Stimulated activated CD4-positive, alpha-beta T cell treated with anti-CD3 and anti-CD28 coated beads, TNF-alpha, amount 100 ng/mL, for 24 hours (primary cell): ENCODE measurements around the gene AATK.

ENCODE experiments used
- DNase-seq, 3 experiments: peaks; one replicate each; pipeline ENCODE4 v3.0.0-alpha.2; 2020; ENCODE audit warnings: low read depth in 3 of 3

Gene AATK

DNA sequence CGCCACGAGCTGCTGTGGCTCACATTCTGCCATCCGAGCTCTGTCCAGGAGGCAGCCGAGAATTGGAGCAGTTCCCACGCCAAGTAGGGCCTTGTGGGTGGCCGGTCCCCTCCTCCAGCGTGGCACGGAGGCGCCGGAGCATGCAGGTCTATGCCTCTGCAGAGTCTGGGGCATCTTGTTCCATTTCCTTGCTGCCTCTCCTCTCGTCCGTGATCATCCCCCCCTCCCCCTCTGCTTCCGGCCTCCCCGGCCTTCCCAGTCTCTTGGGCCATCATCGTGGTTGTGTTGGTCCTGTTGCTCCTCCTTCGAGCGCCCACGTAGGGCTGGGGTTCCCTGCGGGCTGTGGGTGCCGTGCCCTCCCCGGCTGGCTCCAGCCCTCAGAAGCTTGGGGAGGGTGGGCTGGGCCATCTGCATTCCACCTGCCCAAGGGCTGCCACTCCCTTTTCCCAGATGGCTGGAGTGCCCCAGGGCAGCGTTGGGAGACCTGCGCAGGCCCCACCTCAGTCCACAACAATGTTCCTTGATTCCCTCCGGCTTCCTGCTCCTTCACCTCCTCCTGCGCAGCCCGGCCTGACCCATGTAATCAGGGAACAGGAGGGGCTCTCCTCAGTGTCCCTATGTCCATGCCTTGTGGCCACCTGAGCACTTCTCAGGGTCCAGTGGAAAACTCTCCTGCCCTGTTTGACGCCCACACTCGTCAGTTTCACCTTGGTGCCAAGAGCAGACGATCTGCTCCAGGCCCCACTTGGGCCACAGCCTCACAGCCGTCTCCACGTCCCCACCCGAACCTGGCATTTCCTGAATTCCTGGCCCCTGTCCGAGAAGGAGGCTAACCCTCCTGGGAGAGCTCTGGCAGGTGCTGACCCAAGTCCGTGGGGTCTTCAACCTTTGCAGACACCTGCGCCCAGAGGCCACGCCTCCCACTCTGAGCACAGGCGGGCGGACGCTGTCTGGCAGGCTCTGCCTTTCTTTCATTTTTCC, 94.0 kb downstream of the AATK start:
- no peak for DNase-seq

DNA sequence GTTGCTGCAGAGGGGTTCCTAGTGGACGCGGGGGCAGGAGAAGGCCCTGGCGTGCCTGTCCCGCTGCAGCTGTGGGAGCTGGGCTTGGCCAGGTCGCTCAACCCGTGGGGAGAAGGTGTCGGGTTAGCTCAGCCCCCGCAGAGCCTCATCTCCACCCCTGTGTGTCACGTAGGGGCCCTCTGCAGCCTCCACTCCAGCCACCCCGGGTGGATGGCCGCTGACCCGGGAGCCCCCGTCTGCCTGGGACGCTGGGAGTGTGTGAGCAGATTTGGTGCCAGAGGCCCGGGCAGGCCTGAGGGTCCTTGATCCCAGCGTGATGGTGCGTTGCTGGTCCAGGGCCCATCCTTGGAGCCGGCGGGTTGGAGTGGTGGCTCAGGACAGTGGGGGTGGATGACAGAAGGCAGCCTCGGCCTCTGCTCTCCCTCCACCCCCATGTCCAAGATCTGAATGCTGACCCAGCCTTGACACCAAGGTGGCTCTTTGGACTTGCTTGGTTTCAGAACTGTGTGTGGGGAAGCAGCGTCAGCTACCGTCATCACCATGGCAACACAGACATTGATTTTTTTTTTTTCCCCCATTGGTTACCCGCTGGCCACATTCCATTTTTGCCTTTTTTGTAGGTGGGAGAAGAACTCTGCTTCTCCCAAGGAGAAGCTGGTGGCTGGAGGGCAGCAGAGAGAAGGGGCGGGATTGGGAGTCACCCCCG, 95.3 kb downstream of the AATK start:
- no peak for DNase-seq

DNA sequence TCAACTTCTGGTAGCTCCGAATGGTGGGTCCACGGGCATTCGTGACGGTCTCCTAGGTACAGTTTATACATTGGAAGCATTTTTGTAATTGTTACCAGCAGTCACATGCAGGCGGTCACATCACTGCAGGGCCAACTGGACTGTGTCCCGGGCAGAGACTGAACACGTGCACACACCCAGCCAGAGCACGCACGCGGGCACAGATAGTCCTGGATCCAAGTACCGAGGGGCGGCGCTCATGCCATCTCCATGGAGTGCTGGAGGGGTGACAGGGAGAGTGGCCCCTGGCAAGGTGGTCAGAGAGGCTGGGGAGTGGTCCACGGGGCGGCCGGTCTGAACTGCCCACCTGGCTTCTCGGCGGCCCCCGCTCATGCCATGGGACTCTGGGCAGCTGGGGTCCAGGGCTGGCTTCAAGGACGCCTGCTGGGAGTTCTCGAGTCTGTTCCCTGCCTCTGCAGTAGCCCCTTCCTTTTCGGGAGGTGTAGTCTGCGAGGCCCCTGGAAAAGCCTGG, 96.8 kb downstream of the AATK start:
- DNase-seq: no peak

DNA sequence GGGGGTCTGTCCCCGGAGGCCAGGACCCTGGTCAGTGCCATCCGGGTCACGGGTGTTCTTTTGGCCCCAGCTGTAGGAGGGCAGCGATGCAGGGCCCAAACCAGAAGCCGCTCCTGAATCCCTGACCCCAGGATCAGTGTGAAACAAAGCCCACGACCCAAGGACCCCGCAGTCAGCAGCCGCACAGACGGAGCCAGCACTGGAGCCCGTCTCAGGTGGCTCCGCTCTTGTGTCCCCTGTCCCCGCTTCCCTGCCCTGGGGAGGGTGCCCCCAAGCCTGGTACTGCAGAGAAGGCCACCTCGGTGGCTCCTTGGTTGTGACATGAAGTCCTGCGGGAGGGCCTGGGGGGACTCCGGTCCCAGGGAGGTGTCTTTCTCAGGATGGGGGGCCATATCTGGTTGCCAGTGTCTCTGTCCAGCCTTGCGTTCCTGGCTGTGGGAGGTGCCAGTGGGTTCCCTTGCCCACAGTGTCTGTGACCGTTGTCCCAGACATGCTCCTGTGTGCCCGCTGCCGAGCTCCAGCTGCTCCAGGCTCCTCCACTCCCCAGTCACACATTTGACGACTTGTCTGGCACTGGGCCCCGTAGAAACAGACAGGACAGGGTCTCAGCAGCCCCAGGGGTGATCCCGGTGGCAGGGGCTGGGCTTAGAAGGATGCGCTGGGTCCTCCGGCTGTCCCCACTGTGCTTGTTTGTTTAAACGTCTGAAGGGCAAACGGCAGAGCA, 97.4 kb downstream of the AATK start:
- DNase-seq: no peak

DNA sequence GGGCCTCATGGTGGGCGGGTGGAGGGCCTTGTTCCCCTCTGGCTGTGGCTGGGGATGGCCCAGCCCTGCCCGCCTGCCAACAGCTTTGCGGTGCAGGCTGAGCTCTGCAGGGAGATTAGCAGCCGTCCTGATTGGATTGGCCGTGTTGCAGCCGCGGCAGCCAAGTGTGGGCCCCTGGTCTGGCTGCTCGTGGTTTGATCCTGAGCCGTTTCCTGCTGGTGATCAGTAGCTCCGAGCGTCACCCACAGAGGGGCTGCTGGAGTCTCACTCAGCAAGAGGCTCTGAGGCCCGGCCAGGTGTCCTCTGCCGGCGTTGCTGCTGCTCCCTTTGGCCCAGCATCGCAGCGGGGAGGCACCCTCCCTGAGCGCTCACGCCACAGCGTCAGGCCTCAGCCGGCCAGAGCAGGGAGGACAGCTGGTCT, 98.6 kb downstream of the AATK start:
- no peak for DNase-seq
